GM19395 (cell line): ENCODE measurements around the gene COL6A1.
"Not testable (repeated sequence)": the region's sequence is repeated elsewhere in the genome, so short reads cannot be mapped to it uniquely, and the experiment has no call there.

Source experiments
- ATAC-seq: cut with Tn5 transposase; IDR thresholded peaks from one replicate; pipeline ENCODE4 v1.9.1; 2021; ENCODE audit warnings: mild to moderate bottlenecking, moderate library complexity; ENCODE audit not compliant: unreplicated experiment

Gene COL6A1

DNA sequence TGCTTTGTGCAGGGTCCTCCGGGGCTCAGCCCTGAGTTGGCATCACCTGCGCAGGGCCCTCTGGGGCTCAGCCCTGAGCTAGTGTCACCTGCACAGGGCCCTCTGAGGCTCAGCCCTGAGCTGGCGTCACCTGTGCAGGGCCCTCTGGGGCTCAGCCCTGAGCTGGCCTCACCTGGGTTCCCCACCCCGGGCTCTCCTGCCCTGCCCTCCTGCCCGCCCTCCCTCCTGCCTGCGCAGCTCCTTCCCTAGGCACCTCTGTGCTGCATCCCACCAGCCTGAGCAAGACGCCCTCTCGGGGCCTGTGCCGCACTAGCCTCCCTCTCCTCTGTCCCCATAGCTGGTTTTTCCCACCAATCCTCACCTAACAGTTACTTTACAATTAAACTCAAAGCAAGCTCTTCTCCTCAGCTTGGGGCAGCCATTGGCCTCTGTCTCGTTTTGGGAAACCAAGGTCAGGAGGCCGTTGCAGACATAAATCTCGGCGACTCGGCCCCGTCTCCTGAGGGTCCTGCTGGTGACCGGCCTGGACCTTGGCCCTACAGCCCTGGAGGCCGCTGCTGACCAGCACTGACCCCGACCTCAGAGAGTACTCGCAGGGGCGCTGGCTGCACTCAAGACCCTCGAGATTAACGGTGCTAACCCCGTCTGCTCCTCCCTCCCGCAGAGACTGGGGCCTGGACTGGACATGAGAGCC lies 22.7 kb downstream of the COL6A1 start:
- ATAC-seq = no peak

DNA sequence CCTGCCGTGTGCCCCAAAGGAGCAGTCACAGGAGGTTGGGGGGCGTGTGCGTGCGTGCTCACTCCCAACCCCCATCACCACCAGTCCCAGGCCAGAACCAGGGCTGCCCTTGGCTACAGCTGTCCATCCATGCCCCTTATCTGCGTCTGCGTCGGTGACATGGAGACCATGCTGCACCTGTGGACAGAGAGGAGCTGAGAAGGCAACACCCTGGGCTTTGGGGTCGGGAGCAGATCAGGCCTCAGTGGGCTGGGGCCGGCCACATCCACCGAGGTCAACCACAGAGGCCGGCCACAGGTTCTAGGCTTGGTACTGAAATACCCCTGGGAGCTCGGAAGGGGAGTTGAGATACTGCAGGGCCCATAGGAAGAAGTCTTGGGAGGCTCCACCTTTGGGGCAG lies 23.5 kb downstream of the COL6A1 start:
- no peak for ATAC-seq

DNA sequence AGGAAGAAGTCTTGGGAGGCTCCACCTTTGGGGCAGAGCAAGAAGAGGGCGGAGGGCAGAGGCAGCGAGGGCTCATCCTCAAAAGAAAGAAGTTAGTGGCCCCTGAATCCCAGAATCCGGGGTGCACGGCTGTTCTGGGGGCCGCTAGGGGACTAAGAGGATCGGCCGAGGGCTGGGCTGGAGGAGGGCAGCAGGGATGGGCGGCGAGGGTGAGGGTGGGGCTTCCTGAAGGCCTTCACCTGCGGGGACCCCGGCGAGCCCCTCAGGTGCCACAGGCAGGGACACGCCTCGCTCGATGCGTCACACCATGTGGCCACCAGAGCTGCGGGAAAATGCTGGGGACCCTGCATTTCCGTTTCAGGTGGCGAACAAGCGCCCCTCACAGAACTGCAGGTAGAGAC lies 23.9 kb downstream of the COL6A1 start:
- no peak for ATAC-seq

DNA sequence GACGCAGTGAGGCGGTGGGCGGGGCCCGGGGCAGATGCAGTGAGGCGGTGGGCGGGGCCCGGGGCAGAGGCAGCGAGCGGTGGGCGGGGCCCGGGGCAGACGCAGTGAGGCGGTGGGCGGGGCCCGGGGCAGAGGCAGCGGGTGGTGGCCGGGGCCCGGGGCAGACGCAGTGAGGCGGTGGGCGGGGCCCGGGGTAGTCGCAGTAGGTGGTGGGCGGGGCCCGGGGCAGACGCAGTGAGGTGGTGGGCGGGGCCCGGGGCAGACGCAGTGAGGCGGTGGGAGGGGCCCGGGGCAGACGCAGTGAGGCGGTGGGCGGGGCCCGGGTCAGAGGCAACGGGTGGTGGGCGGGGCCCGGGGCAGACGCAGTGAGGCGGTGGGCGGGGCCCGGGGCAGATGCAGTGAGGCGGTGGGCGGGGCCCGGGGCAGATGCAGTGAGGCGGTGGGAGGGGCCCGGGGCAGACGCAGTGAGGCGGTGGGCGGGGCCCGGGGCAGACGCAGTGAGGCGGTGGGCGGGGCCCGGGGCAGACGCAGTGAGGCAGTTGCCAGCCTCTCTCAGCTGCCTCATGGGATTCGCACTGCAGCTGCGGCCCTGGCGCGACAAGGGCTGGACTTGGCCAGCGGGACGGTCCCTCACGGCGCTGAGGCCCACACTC lies 24.4 kb downstream of the COL6A1 start:
- not testable (repeated sequence) for ATAC-seq

DNA sequence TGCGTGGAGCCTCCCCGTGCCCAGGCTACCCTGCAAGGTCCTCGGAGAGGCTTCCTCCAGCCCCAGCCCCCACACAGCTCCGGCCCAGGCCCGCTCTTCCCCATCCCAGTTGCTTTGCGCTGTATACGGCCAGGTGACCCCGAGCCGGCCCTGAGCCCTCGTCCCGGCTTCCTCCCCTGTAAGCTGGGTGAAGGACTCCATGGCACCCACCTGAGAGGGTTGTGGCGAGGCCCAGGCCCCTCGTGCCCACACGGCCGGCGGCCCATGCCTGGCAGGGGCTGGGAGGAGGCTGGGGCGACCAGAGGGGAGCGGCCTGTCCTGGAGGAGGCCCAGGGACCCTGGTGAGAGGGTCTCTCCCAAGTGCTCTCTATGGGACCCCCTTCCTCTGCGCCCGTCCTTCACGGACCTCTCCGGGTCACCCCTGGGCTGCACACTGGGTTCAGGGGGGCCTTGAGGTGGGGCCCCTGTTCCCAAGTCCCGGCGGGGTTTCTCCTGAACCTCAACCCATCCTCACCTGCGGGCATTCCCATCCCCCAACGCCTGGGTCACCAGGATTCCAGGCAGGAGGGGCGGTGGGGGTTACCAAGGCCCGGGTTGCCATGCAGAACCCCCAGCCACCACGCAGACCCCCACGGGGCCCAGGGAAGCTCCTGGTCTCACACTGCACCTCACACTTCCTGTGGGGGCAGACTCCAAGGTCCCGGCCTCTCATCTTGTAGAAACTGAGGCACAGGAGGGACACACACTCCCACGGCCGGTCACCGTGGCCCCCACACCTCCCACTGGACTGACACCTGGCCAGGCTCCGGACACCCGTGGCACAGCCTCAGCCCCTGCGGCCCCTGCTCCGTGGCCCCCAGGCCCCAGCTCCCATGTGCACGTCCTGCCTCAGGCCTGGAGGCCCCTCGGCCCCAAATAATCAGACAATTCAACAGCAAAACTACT lies 25.2 kb downstream of the COL6A1 start:
- no peak for ATAC-seq

DNA sequence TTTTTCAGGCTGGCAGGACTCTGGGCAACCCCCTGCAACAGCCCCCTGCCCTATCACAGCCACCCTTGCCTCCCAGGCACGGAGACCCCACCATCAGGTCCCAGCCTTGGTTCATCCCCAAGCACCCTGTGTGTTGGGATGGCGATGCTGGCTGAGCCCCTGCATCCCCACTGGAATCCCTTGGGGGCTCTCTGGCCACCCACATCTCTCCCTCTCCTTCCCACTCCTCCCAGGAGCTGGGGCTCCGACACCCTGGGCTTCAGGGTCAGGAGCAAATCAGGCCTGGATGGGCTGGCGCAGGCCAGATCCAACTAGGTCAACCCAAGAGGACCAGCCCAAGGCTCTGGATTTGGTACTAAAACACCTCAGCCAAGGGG lies 25.9 kb downstream of the COL6A1 start:
- ATAC-seq = no peak

DNA sequence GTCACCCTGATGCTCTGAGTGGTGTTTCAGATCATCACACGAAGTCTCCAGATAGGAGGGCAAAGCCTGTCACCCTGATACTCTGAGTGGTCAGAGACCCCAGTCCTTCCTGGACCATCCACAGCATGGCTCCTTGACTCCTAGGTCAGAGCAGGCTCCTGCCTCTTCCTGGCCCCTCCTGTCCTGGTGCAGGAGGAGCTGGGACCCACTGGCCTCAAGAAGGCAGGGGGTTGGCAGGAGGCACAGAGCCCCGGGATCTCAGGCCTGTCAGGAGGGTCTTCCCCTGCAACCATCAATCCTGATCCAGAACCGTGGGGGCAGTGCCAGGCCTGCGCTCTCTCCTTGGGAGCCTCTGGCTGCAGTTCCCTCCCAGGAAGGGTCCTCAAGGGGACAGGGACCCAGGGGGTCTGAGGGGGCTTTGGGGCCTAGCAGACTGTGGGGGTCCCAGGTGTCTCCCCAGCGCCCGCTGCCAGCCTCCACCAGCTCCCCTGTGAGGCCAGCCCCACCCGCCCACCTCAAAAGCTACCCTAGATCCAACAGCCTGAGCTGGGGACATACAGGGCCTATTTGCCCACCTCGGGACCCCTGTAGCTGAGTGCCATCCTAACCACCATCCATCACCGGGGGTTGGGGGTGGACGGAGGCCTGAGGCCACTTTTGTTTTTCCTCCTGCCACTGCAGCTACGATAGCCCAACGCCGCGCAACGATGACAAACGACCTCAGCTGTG lies 27.5 kb downstream of the COL6A1 start:
- no peak for ATAC-seq

DNA sequence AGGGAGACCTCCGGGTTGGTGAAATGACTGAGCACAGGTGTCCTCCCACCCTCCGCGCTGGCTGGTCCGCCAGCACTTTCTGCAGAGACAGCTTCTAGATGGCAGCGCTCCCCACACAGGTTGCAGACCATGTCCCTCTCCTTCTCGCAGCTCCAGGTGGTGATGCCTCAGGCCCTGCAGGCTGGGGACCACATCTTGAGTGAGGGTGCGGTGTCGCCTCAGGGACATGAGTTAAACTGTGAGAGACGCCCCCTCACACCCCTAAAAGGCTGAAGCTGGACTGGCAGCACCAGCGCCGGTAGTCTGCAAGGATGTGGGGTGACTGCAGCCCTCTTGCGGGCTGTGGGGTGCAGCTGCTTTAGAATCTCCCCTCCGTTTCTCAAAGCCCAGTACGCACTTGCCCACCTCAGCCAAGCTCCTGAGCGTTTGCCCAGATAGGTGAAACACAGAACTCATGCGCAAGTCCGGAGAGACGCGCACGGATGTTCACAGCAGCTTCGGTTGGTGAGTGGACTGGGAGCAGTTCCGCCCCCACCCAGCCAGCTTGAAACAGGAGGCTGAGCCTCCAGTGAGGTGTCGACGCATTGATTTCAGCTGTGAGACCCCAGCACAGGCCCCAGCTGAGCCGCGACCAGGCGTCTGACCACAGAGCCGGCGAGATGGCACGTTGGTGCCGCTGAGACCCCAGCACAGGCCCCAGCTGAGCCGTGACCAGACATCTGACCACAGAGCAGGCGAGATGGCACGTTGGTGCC lies 28.6 kb downstream of the COL6A1 start:
- no peak for ATAC-seq

DNA sequence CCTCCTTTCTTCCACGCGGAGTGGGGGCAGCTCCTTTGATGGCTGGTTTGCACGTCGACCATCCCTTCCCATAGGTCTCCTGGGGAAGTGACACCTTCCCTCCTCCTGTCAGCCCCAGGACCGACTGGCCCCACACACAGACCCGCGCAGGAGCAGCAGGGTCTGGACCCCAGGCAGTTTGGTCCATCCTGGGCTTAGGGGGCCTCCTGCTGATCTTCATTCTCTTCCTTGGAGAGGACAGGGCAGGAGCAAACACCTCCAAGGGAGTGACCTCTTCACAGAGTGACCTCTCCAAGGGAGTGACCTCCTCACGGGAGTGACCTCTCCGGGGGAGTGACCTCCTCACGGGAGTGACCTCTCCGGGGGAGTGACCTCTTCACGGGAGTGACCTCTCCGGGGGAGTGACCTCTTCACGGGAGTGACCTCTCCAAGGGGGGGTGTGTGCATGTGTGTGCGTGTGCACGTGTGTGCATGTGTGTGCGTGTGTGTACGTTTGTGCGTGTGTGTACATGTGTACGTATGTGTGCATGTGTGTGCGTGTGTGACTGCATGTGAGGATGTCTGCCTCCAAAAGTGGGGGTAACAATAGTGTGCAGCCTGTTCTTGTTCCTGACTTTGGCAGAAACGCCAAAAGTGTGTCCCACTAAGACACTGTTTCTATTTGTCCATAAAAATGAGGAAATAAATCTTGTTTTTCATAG lies 29.8 kb downstream of the COL6A1 start:
- no peak for ATAC-seq

DNA sequence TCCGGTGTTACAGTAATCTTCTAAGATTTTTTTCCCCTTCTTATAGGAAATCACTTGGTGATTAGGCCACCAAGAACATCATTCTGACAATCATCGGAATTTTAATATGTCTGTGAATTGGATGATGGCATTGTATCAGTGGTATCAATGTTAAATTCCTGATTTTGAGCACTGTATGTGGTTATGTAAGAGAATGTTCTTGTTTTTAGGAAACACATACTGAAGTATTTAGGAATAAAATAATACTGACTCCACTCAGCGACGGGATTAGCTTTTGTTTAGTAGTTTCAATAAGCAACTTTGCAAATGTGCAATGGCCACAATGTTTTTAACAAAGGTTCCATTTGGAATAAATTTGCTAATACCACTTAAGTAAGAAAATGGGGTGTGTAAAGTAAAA lies 30.6 kb downstream of the COL6A1 start:
- ATAC-seq = no peak

DNA sequence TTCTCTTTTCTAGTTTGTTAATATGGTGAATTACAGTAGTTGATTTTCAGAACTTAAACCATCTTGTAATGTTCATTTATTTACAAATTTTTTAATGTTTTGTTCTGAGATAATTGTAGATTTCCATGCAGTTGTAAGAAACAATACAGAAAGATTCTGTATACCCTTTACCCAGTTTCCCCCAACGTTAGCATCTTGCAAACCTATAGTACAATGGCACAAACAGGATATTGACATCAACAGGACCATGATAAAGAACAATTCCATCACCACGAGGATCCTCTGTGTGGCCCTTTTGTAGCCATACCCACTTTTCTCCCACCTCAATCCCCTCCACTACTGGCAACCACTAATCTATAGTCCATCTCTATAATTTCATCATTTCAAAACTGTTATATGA lies 33.3 kb downstream of the COL6A1 start:
- ATAC-seq = no peak

DNA sequence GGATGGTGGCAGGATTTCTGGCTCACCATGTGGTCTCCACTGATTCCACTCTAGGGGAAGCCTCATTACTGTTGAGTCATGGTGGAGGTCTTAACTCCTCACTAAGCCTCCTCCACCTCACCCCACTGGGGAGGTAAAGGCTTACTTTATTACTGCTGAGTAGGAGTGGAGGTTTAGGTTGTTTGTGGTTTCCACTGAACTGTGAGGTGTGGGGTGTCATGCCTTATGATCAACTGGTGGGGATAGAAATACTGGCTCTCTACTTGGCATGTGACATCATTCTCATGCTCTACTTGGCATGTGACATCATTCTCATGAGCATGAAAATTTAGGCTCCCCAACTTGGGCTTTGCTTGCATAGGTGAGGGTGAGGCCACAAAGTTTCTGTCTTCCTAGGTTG lies 35.6 kb downstream of the COL6A1 start:
- no peak for ATAC-seq

DNA sequence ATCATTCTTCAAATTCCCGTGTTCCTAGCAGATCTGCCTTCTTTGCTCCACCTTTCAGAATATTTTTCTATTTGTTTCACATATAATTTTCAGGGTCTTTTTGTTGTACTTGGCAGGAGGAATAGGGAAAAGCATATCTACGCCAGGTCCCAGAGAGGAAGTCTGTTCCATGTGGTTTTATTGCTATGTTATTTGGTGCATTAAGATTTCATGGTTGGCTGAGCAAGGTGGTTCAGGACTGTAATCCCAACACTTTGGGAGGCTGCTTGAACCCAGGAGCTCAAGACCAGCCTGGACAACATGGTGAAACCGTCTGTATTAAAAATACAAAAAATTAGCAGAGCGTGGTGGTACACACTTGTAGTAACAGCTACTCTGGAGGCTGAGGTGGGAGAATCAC lies 36.1 kb downstream of the COL6A1 start:
- no peak for ATAC-seq

DNA sequence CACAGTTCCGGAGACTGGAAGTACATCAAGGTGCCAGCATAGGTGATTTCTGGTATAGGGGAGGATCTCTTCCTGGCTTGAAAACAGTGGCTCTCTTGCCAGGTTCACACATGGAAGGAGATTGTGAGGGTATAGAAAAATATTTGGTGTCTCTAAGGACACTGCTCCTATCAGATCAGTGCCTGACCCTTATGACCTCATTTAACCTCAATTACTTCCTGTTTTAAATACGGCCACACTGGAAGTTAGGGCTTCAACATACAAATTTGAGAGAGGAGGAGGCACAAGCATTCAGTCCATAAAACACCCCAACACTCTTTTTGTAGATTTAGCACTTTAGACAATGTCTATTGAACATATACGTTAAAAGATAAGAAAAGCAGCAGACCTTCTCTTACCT lies 37.0 kb downstream of the COL6A1 start:
- ATAC-seq = no peak

DNA sequence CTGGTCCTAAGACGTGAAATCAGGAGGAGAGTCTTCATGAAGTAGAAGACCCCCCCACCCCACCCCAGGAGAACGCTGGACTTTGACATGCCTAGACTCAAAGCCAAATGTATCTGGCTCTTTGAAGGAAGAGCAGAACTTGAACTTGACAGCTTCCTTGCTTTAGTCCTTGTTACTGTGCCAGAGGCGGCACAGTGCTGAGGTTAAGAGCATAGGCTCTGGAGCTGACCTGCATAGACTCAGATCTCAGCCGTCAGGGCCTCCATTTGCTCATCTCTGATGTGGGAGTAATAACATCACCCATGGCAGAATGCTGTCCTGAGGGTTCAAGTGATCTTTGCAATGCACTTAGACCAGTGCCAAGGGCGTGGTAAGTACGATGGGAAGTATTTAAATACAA lies 39.0 kb downstream of the COL6A1 start:
- ATAC-seq = no peak

DNA sequence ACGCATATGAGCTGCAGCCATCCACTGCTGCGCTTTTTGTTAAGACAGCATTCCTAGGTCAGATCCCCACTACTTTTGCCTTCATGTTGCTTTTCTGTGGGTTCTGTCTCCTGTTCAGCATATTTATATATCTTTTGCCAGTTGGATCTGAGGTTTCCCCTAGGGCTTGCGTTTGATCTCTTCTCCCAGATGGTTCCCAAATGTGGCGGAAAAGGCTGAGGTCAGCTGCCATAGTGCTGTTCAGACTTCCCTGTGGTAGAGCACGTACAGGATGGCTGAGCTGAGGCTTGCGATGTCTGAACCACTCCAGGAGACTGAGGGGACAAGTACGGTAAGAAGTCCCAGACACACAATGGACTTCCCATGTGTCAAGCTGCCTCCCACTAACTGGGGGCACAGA lies 39.8 kb downstream of the COL6A1 start:
- ATAC-seq = no peak

DNA sequence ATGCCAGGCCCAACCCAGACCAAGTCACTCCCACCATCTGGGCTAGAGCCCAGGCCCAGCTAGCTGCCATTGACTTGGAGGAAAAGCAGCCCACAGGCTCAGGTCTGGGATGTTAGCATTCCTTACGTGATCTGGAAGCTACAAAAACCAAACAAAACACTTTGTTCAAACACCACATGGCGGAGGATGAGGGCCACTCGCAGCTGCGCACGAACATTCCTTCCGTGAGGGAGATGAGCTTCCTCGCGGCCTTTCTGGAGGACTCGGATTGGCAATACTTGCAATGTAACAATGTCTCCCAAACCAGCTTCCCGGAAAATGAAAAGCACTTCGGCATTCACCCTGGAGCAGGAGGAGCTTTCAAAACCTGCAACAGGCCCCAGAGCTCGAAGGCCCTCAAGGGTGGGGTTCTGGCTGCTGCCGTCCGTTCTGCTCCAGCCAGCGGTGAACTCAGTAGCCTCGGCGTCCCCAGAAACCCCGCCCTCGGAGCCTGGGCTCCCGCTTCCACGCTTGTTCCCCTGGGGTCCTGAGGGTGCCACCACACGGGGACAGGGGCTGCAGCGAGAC lies 40.5 kb downstream of the COL6A1 start:
- no peak for ATAC-seq

DNA sequence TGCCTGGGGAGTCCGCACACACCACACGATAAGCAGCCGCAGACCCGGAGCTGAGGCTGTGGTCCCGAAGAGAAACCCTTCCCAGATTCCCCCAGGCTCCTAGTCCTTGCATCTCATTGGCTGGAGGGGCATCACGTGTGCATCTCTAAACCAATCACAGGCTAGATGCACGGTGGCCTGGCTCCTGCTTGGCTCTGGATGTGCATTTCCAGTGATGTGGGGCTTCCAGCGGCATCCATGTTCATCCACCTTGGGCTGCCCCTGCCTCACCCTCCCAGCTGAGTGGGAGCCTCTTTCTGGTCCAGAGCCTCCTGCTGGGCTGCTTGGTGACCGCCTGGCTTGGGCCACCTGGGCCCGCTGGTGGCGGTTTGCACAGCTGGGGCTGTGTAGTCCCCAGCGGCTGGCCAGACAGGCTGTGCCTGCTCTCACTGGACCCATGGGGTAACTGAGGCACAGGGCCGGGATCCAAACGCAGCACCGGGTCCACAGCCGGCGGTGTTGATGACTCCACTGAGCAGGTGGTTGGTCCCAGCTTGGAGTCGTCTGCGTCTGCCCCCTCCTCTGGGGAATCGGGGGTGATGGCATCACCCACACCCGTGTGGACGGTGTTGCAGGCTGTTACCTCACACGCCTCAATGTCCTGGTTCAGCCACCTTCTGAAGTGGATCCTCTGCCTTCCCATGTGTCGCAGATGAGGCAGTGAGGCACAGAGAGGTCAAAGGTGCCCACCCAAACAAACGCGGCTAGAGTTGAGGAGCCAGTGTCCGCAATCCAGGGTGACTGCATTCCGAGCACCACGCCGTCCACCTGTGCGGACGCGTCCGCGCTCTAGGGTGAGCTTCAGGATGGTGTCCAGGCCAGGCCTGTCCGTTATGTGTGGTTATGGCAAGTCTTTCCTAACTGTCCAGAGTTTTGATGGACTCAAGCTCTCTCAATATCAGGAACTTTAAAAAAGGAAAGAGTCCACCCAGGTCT lies 41.3 kb downstream of the COL6A1 start:
- ATAC-seq = no peak
